ENCODE measurements around the gene NR2F1-AS1.

GRCh38 chr5:93591323-93591945 lies 10.4 kb upstream of the NR2F1-AS1 start:
- TF ChIP-seq, protein P1, sequence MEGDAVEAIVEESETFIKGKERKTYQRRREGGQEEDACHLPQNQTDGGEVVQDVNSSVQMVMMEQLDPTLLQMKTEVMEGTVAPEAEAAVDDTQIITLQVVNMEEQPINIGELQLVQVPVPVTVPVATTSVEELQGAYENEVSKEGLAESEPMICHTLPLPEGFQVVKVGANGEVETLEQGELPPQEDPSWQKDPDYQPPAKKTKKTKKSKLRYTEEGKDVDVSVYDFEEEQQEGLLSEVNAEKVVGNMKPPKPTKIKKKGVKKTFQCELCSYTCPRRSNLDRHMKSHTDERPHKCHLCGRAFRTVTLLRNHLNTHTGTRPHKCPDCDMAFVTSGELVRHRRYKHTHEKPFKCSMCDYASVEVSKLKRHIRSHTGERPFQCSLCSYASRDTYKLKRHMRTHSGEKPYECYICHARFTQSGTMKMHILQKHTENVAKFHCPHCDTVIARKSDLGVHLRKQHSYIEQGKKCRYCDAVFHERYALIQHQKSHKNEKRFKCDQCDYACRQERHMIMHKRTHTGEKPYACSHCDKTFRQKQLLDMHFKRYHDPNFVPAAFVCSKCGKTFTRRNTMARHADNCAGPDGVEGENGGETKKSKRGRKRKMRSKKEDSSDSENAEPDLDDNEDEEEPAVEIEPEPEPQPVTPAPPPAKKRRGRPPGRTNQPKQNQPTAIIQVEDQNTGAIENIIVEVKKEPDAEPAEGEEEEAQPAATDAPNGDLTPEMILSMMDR (conservative IDR thresholded peaks at IDR 0.05; ENCODE audit: low read depth, low read length), result no peak
- no peak for TF ChIP-seq POLR2A (IDR thresholded peaks at IDR 0.05; ENCODE audit: low read depth, low read length)
- no peak for TF ChIP-seq RCOR1 (IDR thresholded peaks at IDR 0.05; ENCODE audit: insufficient replicate concordance, low read length)
- TF ChIP-seq MXI1 (IDR thresholded peaks at IDR 0.05; ENCODE audit: borderline replicate concordance, low read depth, low read length), result no peak

All from IMR-90 (cell line).